ENCODE results near the gene APOL5.

APOL5 gene

DNA sequence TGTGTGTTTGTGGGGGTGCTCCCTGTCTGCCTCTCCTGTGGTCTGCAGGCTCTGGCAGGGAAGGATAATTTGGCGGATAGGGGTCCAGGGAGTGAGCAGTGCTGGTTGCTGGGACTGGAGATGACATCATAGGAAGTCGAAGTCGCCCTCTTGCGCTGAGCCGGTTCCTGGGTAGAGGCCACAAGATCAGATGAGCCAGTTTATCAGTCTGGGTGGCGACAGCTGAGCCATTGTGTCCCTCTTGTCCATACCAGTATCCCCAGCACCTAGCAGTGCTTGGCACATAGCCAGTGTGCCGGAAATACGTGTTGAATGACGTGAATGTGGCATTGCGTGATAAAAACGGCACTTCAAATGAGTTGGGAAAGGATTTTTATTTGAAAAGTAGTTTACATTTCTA is 9.8 kb downstream of the APOL5 start:
- Histone ChIP-seq H3K27ac (no peak overlapping the region), H3K4me3 (no peak overlapping the region)
- TF ChIP-seq, protein P1, sequence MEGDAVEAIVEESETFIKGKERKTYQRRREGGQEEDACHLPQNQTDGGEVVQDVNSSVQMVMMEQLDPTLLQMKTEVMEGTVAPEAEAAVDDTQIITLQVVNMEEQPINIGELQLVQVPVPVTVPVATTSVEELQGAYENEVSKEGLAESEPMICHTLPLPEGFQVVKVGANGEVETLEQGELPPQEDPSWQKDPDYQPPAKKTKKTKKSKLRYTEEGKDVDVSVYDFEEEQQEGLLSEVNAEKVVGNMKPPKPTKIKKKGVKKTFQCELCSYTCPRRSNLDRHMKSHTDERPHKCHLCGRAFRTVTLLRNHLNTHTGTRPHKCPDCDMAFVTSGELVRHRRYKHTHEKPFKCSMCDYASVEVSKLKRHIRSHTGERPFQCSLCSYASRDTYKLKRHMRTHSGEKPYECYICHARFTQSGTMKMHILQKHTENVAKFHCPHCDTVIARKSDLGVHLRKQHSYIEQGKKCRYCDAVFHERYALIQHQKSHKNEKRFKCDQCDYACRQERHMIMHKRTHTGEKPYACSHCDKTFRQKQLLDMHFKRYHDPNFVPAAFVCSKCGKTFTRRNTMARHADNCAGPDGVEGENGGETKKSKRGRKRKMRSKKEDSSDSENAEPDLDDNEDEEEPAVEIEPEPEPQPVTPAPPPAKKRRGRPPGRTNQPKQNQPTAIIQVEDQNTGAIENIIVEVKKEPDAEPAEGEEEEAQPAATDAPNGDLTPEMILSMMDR (IDR thresholded peaks at IDR 0.05): no peak
- no peak for DNase-seq (ENCODE audit: low spot score)

DNA sequence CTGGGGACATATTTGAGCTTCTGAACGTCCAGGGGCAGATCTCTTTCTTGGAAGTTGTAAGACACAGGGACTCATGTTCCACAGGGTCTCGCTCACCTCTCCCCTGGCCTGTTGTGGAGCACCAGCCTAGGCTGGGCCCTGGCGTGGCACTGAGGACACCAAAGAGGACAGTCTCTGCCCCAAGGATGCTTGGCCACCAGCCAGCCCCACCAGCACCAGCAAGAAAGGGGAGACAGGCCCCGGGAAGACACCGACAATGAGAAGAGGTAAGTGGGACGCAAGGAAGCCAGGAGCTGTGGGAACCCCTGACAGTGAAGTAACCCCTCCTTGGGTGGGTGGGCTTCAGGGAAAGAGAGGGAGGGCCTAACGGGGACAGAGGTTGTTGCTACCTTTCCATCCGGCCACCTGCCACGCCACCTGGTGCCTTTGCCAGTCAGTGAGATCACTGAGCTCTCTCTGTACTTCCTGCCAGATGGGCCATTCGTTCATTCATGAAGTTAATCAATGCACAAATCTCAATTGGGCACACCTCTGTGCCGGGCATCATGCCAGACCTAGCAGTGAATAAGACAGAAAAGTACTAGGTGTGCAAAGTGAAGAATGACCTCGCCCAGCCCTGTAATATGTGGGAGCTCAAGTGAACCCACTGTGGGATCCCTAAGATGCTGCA is 11.1 kb downstream of the APOL5 start:
- no peak overlapping the region for H3K4me3 ChIP-seq
- DNase-seq (ENCODE audit: low spot score): no peak
- TF ChIP-seq, protein P1 (IDR thresholded peaks at IDR 0.05): no peak
- H3K27ac ChIP-seq: no peak overlapping the region

DNA sequence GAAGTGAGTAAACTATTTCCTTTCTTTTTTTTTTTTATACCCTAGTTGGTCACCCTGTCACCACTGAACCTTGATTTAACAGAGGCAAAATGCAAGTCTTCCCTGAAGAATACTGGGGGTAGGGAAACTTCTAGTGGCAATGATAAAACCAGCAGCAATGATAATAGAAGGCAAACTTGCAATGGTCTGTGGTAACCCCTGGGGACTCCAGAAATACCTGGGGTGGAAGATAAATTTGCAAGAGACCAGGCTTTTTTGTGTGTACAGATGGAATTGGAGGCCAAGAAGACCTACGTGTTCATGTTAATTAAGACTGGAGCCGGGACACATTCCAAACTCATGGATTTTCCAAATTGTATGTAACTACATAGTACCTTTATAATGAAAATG is 11.6 kb downstream of the APOL5 start:
- no peak for DNase-seq (ENCODE audit: low spot score)
- TF ChIP-seq, protein P1 (IDR thresholded peaks at IDR 0.05): no peak

DNA sequence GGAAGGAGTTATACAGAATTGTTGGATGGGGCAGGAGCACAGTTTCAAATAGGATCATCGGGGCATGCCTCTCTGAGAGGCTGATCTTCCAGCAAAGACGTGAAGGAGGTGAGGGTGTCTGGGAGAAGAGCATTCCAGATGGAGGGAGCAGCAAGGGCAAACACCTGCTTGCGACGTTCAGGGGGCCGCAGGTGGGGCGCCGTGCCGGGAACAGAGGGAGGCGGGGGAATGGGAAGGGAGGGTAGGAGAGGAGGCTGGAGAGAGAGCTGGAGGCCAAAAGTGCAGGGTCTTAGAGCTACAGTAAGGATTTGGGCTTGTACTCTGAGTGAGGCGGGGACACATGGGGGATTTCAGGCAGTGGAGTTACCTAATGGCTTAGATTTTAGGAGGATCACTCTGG is 13.6 kb downstream of the APOL5 start:
- H3K27ac ChIP-seq: no peak overlapping the region
- no peak for DNase-seq (ENCODE audit: low spot score)
- H3K4me3 ChIP-seq: no peak overlapping the region
- TF ChIP-seq, protein P1 (IDR thresholded peaks at IDR 0.05): no peak

More for the DNA sequence above, 11.6 kb downstream of the APOL5 start:
- no peak overlapping the region for H3K4me3 ChIP-seq
- H3K27ac ChIP-seq: no peak overlapping the region

DNA sequence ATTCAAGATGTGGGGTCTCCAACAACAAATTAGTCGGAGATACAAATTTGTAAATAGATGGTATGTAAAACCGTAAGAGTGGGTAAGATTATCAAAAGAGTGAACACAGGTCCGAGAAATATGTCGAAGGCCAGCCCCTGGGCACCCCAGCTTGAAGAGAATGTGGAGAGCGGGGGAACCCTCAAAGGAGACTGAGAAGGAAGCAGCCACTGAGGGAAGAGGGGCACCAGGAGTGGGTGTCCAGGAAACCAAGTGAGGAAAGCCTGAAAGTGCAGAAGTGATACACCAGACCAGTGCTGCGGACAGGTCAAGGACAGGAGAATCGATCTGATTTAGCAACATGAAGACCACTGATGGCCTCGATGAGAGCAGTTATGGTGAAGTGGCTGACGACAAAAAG is 14.4 kb downstream of the APOL5 start:
- Histone ChIP-seq H3K4me3 (no peak overlapping the region), H3K27ac (no peak overlapping the region)
- TF ChIP-seq, protein P1 (IDR thresholded peaks at IDR 0.05): no peak
- no peak for DNase-seq (ENCODE audit: low spot score)

DNA sequence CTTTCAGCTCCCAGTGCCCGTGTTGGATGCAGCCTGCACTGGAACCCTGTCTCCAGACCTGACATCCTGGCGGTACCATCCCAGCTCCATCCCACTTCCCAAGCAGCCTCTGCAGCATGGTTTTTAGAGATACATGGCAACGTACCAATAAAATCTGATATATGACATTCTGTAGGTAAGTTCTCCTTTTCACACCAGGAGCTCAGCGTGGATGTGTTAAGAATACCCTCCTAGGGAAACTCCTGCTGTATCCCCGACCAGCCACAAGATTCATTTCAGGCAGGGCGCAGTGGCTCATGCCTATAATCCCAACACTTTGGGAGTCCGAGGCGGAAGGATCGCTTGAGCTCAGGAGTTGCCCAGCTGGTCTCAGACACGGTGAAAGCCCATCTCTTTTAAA is 15.4 kb downstream of the APOL5 start:
- Histone ChIP-seq H3K4me3 (no peak overlapping the region), H3K27ac (no peak overlapping the region)
- TF ChIP-seq, protein P1 (IDR thresholded peaks at IDR 0.05): no peak
- no peak for DNase-seq (ENCODE audit: low spot score)

DNA sequence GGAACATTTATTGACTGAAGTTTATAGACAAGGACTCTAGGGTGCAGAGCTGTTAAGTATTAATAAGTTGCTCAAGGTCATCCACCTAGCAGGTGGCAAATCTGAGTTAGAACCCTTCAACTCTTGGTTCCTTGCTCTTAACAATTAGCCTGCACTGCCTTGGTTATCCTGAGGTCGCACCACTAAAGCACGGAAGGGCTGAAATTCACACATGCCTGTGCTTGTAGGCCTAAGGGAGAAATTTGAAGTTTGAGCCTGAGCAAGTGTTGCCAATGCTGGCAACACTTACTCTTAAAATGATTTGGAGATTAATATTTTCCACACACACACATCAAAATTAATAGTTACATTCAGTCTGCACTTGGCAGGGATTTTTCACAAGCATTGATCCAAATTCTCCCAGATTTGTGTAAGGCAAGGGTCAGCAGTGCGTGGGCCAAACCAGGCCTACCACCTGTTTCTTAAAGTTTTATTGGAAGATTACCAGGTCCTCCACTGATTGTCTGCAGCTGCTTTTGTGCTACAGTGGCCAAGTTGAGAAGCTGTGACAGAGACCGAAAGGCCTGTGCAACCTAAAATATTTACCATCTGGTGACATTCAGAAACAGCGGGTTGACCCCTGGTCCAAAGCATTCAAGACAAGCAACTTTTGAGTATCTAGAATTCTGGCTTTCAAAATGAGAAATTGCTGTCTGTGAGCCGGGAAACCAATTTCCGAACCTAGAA is 16.3 kb downstream of the APOL5 start:
- H3K4me3 ChIP-seq: no peak overlapping the region
- TF ChIP-seq, protein P1 (IDR thresholded peaks at IDR 0.05): no peak
- DNase-seq (ENCODE audit: low spot score): no peak
- no peak overlapping the region for H3K27ac ChIP-seq

Measured in coronary artery (tissue), 2 donors.